ELF-1 (cell line): Measurements from ENCODE around the gene SLC22A23.

Experiments
- DNase-seq: peaks from one replicate; pipeline ENCODE4 v3.0.0-alpha.2; 2016; ENCODE audit warnings: low read depth, low spot score

Gene SLC22A23

GRCh38 chr6:3473773-3474172, 16.9 kb upstream of the SLC22A23 start:
- no peak for DNase-seq

- DNase-seq: no peak
These were observed 14.9 kb upstream of the SLC22A23 start for GRCh38 chr6:3471711-3472110.

- no peak for DNase-seq
These were observed 14.4 kb upstream of the SLC22A23 start for GRCh38 chr6:3471286-3471685.

GRCh38 chr6:3468585-3468984, 11.7 kb upstream of the SLC22A23 start:
- no peak for DNase-seq

GRCh38 chr6:3467996-3468395, 11.1 kb upstream of the SLC22A23 start:
- no peak for DNase-seq

GRCh38 chr6:3466488-3467219, 9.8 kb upstream of the SLC22A23 start:
- DNase-seq: no peak

GRCh38 chr6:3460253-3460652, 3.4 kb upstream of the SLC22A23 start:
- DNase-seq: no peak

GRCh38 chr6:3458706-3459421, 2.0 kb upstream of the SLC22A23 start:
- DNase-seq: no peak

- DNase-seq: peak; percentile 65
These were observed 1.1 kb upstream of the SLC22A23 start for GRCh38 chr6:3457710-3458602.

- DNase-seq: no peak
These were observed 404 bp downstream of the SLC22A23 start for GRCh38 chr6:3456395-3456897.

GRCh38 chr6:3455569-3456394, 1.1 kb downstream of the SLC22A23 start:
- peak; percentile 49 for DNase-seq

GRCh38 chr6:3455147-3455568, 1.7 kb downstream of the SLC22A23 start:
- DNase-seq: no peak

- DNase-seq: no peak
These were observed 2.4 kb downstream of the SLC22A23 start for GRCh38 chr6:3454273-3455010.

GRCh38 chr6:3453413-3454272, 3.2 kb downstream of the SLC22A23 start:
- DNase-seq: no peak

GRCh38 chr6:3451498-3451897, 5.4 kb downstream of the SLC22A23 start:
- no peak for DNase-seq

GRCh38 chr6:3450888-3451287, 6.0 kb downstream of the SLC22A23 start:
- no peak for DNase-seq

- DNase-seq: no peak
These were observed 7.0 kb downstream of the SLC22A23 start for GRCh38 chr6:3449750-3450305.

GRCh38 chr6:3449321-3449720, 7.5 kb downstream of the SLC22A23 start:
- DNase-seq: no peak

GRCh38 chr6:3447005-3447404, 9.8 kb downstream of the SLC22A23 start:
- no peak for DNase-seq
